ENCODE data around the gene PDIA2.

Gene PDIA2

DNA sequence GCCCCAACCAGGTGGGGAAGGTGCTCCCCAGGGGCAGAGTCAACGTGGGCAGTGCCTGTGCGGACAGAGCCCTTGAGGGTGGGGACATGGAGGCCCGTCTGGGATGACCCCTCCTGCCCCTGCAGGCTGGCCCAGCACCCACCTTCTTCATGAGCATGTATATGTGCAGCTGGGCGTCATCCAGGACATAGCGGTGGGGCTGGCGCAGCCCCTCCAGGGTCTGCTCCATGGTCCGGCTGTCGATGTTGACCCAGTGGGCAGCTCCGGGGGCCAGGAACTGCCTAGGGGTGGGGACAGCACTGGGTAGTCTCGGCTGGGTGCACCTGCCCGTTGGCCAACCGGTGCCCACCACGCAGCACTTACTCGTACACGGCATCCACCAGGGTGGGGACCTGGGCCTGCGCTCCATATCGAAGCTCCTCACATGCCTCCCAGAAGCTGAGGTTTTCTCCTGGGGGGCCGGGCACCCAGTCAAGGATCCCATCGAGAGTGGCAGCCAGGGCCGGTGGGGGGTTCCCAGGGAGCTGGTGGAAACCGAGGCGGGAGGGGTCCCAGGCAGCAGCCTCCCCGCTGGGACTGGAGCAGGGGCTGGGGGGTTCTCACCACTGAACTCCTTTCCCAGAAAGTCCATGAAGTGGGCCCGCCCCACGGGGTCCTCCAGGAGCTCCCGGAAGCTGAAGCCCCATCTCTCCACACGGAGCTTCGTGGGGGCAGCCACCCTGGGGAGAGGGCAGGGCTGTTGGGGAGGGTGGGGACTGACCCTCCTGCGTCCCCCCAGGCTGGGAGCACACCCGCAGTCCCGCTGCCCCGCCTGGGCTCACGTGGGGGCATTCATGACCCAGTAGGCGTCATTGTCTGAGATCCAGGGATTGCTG, 12.3 kb upstream of the PDIA2 start:
- TF ChIP-seq, protein P1, sequence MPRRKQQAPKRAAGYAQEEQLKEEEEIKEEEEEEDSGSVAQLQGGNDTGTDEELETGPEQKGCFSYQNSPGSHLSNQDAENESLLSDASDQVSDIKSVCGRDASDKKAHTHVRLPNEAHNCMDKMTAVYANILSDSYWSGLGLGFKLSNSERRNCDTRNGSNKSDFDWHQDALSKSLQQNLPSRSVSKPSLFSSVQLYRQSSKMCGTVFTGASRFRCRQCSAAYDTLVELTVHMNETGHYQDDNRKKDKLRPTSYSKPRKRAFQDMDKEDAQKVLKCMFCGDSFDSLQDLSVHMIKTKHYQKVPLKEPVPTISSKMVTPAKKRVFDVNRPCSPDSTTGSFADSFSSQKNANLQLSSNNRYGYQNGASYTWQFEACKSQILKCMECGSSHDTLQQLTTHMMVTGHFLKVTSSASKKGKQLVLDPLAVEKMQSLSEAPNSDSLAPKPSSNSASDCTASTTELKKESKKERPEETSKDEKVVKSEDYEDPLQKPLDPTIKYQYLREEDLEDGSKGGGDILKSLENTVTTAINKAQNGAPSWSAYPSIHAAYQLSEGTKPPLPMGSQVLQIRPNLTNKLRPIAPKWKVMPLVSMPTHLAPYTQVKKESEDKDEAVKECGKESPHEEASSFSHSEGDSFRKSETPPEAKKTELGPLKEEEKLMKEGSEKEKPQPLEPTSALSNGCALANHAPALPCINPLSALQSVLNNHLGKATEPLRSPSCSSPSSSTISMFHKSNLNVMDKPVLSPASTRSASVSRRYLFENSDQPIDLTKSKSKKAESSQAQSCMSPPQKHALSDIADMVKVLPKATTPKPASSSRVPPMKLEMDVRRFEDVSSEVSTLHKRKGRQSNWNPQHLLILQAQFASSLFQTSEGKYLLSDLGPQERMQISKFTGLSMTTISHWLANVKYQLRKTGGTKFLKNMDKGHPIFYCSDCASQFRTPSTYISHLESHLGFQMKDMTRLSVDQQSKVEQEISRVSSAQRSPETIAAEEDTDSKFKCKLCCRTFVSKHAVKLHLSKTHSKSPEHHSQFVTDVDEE (CRISPR knock-in tag; IDR thresholded peaks at IDR 0.05) = no peak
- TF ChIP-seq TCF4 (CRISPR knock-in tag; IDR thresholded peaks at IDR 0.05; ENCODE audit: borderline replicate concordance) = no peak
- TF ChIP-seq OSR1 (CRISPR knock-in tag; IDR thresholded peaks at IDR 0.05) = no peak
- no peak for TF ChIP-seq ZFP30 (CRISPR knock-in tag; IDR thresholded peaks at IDR 0.05)
- no peak for TF ChIP-seq CSDC2 (CRISPR knock-in tag; IDR thresholded peaks at IDR 0.05)
- TF ChIP-seq ZFP3 (CRISPR knock-in tag; IDR thresholded peaks at IDR 0.05) = no peak
- TF ChIP-seq ZNF565 (CRISPR knock-in tag; conservative IDR thresholded peaks at IDR 0.05; ENCODE audit: low read depth) = no peak
- no peak for ATAC-seq

DNA sequence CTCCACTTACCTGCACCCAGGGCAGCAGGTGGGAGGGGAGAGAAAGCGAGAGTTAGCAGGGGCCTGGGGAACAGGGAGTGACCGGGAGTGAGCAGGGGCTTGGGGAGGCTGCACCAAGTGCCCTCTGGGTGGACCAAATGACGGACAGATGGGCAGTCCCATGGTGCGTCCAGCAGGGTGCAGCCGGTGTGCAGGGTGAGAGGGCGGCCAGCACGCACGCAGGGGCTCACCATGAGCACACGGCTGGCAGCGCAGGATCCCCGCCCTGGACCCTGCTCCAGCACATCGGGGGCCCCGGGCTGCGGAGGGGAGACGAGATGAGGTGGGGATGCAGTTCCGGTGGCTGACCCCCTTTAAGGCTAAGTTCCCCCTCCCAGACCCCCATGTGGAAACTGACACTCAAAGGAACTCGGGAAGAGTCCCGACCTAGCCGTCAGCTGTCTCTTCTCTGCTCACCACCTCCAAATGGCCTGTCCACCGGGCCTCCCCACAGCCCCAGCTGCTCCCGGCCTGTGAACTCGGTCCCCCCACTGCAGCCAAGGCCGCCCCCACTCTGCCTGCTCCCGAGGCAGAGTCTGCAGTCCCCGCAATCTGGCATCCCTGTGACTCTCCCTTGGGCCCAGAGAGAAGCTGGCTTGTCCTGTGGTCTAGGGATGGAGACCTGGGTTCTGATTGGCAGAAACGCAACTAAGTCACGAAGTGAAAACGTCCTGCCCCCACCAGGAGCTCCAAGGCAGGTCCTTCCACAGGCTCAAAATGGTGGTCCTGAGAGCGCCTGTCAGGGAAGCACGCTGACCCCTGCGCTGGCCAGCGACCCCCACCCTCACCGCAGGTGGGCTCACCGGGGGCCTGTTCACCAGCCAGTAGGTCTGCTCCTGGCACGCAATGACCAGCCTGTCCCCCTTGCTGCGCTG, 10.1 kb upstream of the PDIA2 start:
- ATAC-seq = no peak
- TF ChIP-seq ZC3H10 (CRISPR knock-in tag; IDR thresholded peaks at IDR 0.05) (no peak), ZFP30 (CRISPR knock-in tag; IDR thresholded peaks at IDR 0.05) (no peak), RARB (CRISPR knock-in tag; IDR thresholded peaks at IDR 0.05) (no peak), ESRRG (CRISPR knock-in tag; IDR thresholded peaks at IDR 0.05) (no peak), ISL1 (CRISPR knock-in tag; IDR thresholded peaks at IDR 0.05) (no peak), GLIS3 (CRISPR knock-in tag; IDR thresholded peaks at IDR 0.05) (no peak), TCF4 (CRISPR knock-in tag; IDR thresholded peaks at IDR 0.05; ENCODE audit: borderline replicate concordance) (no peak), PPARA (CRISPR knock-in tag; IDR thresholded peaks at IDR 0.05; ENCODE audit: borderline replicate concordance) (no peak), CSDC2 (CRISPR knock-in tag; IDR thresholded peaks at IDR 0.05) (no peak), OSR1 (CRISPR knock-in tag; IDR thresholded peaks at IDR 0.05) (no peak), ZNF70 (CRISPR knock-in tag; IDR thresholded peaks at IDR 0.05) (no peak), ZNF565 (CRISPR knock-in tag; conservative IDR thresholded peaks at IDR 0.05; ENCODE audit: low read depth) (no peak), ZFP3 (CRISPR knock-in tag; IDR thresholded peaks at IDR 0.05) (no peak), ARNTL (CRISPR knock-in tag; IDR thresholded peaks at IDR 0.05; ENCODE audit: borderline replicate concordance, low read depth) (no peak), TOX (CRISPR knock-in tag; IDR thresholded peaks at IDR 0.05; ENCODE audit: borderline replicate concordance) (no peak), SNAI2 (CRISPR knock-in tag; IDR thresholded peaks at IDR 0.05) (no peak), ZNF8 (CRISPR knock-in tag; IDR thresholded peaks at IDR 0.05) (no peak)
- TF ChIP-seq, protein P1 (CRISPR knock-in tag; IDR thresholded peaks at IDR 0.05) = no peak
- TF ChIP-seq, protein P2, sequence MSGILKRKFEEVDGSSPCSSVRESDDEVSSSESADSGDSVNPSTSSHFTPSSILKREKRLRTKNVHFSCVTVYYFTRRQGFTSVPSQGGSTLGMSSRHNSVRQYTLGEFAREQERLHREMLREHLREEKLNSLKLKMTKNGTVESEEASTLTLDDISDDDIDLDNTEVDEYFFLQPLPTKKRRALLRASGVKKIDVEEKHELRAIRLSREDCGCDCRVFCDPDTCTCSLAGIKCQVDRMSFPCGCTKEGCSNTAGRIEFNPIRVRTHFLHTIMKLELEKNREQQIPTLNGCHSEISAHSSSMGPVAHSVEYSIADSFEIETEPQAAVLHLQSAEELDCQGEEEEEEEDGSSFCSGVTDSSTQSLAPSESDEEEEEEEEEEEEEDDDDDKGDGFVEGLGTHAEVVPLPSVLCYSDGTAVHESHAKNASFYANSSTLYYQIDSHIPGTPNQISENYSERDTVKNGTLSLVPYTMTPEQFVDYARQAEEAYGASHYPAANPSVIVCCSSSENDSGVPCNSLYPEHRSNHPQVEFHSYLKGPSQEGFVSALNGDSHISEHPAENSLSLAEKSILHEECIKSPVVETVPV (CRISPR knock-in tag; IDR thresholded peaks at IDR 0.05) = no peak

DNA sequence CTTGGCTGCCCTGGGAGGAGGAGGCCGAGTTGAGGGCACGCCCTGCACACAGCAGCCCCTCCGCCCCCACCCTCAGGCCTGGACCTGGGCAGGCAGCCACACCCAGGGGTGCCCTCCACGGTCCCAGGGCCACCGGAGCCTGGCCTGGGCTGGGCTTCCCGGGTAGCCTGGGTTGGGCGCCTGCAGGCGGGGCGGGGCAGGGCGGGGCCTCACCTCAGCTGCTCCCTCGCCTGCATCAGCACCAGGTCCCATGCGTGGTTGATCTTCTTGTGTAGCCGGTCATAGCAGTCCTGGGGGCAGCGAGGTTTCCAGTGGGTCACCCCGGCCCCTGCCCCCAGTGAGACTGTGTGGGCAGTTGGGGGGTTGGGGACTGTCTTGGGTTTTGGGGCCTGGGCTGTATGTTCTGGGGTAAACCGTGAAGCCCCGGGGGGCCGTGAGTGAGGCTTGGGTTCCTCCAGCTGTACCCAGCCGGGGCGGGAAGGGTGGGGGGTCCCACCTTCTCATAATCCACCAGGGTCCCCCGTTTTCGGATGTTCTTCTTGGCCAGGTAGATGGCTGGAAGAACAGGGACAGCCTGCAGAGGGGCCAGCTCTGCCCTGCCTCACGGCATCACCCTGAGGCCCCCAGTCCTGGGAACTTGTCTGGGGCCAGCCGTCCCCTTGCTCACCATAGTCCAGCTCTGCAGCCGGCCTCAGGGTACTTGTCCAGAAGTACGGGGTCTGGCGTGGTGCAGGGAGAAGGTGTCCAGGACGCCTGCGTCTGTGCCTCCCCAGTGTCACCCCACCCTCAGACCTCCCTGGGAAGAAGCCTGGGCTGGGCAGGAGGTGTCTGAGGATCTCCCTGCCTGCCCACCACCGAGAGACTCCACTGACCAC, 9.2 kb upstream of the PDIA2 start:
- ATAC-seq = no peak
- no peak for TF ChIP-seq RARB (CRISPR knock-in tag; IDR thresholded peaks at IDR 0.05)
- TF ChIP-seq PPARA (CRISPR knock-in tag; IDR thresholded peaks at IDR 0.05; ENCODE audit: borderline replicate concordance) = no peak
- TF ChIP-seq, protein P1 (CRISPR knock-in tag; IDR thresholded peaks at IDR 0.05) = no peak
- TF ChIP-seq ESRRG (CRISPR knock-in tag; IDR thresholded peaks at IDR 0.05) = no peak
- TF ChIP-seq, protein P3, sequence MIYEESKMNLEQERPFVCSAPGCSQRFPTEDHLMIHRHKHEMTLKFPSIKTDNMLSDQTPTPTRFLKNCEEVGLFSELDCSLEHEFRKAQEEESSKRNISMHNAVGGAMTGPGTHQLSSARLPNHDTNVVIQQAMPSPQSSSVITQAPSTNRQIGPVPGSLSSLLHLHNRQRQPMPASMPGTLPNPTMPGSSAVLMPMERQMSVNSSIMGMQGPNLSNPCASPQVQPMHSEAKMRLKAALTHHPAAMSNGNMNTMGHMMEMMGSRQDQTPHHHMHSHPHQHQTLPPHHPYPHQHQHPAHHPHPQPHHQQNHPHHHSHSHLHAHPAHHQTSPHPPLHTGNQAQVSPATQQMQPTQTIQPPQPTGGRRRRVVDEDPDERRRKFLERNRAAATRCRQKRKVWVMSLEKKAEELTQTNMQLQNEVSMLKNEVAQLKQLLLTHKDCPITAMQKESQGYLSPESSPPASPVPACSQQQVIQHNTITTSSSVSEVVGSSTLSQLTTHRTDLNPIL (CRISPR knock-in tag; IDR thresholded peaks at IDR 0.05; ENCODE audit: low read depth) = no peak
- no peak for TF ChIP-seq TCF4 (CRISPR knock-in tag; IDR thresholded peaks at IDR 0.05; ENCODE audit: borderline replicate concordance)
- no peak for TF ChIP-seq OSR1 (CRISPR knock-in tag; IDR thresholded peaks at IDR 0.05)

Data from SK-N-SH treated with all-trans-retinoic acid at 6 μM for 48 hours (cell line).